Heart left ventricle (tissue), 16 donors: Measurements from ENCODE around the gene ARHGEF7. TPM values are rescaled to one million over a fixed set of nuclear protein-coding genes. Genes with fewer than 3 reads are reported as not detected.
A peak's percentile ranks its signal among the peaks of the same experiment; 100 is the strongest.

Experiments used
- ATAC-seq, 4 donors: fragments of 200-7000 bp; cut with Tn5 transposase; one replicate each; pipeline ENCODE4 v1.9.1; 2020 to 2022; ENCODE audit warnings: moderate library complexity in 4 of 4, mild to moderate bottlenecking in 3 of 4, moderate number of reproducible peaks in 1 of 4
- DNase-seq, 5 donors: peaks; one replicate each; pipeline ENCODE4 v3.0.0-alpha.2; 2020
- H3K27ac ChIP-seq, 12 donors: fragments of 200-600 bp; sonication (generic) in 4 of 12; one replicate each; pipeline versions ENCODE4 v1.5.0 to v1.8.0; 2016 to 2022; ENCODE audit warnings: mild to moderate bottlenecking in 2 of 12
- H3K27me3 ChIP-seq, 9 donors: fragments of 200-600 bp; sonication (generic) in 2 of 9; one replicate each; pipeline versions ENCODE4 v1.5.1 to v1.8.0; 2016 to 2022; ENCODE audit warnings: mild to moderate bottlenecking in 3 of 9
- H3K36me3 ChIP-seq, 9 donors: fragments of 200-600 bp; sonication (generic) in 2 of 9; one replicate each; pipeline versions ENCODE4 v1.5.0 to v1.8.0; 2018 to 2022; ENCODE audit warnings: mild to moderate bottlenecking in 2 of 9
- H3K4me1 ChIP-seq, 12 donors: fragments of 200-600 bp; sonication (generic) in 4 of 12; one replicate each; pipeline versions ENCODE4 v1.5.0 to v1.8.0; 2016 to 2022; ENCODE audit warnings: mild to moderate bottlenecking in 3 of 12
- H3K4me3 ChIP-seq, 12 donors: fragments of 200-600 bp; sonication (generic) in 4 of 12; one replicate each; pipeline versions ENCODE4 v1.5.0 to v1.8.0; 2017 to 2022; ENCODE audit warnings: mild to moderate bottlenecking in 9 of 12, moderate library complexity in 4 of 12
- H3K9me3 ChIP-seq, 12 donors: fragments of 200-600 bp; sonication (generic) in 4 of 12; one replicate each; pipeline versions ENCODE4 v1.5.0 to v1.8.0; 2016 to 2022; ENCODE audit warnings: mild to moderate bottlenecking in 1 of 12
- POLR2A ChIP-seq, 2 donors: fragments of 450-650 bp; IDR thresholded peaks; one replicate each; pipeline ENCODE4 v1.6.1; 2017; ENCODE audit warnings: antibody characterized with exemption in 2 of 2, mild to moderate bottlenecking in 2 of 2, moderate library complexity in 2 of 2
- WGBS, 4 donors: extraction: QIAGEN DNeasy Blood & Tissue Kit in 2 of 4; methylation state at CpG; one replicate each; pipeline versions ENCODE4 v1.1.5 to v1.1.7; 2013 to 2018; 5-methylcytosine and 5-hydroxymethylcytosine counted together
- intact Hi-C, 10 donors: fragments of 100-400 bp; cut with DNase I; formaldehyde crosslinking; loops; one replicate each; pipeline versions ENCODE4 v1.11.1 to v1.14.2; 2022
- polyA plus RNA-seq, 2 donors: library from polyadenylated mRNA; stranded (reverse); fragments of 200-250 nt; gene quantifications; one replicate each; pipeline ENCODE4 v1.2.3, GENCODE V29; 2013
- total RNA-seq, 9 donors: library from RNA; depleted of rRNA in 2 of 9; stranded (reverse); fragments of >200 nt in 2 of 9; fragmentation: NEBNext Ultra II Directional in 3 of 9; extraction: Animal tissue kit (Norgen Biotek cat#: 25700) in 3 of 9; gene quantifications; one replicate each; pipeline versions ENCODE4 v1.1.0 to v1.2.4, GENCODE V29; 2016 to 2023
- TF ChIP-seq, protein P1 (sequence below), 12 donors: fragments of 200-600 bp; sonication (generic) in 4 of 12; IDR thresholded peaks; one replicate each; pipeline versions ENCODE4 v1.5.0 to v1.8.0; 2018 to 2022; ENCODE audit warnings: antibody characterized with exemption in 12 of 12, mild to moderate bottlenecking in 5 of 12
- donor health status: ischemic (EF 13 %, LVEDD 7.1; RV severe dilation, severe dysfunction).
- donor health status: healthy with polysubstance abuse.
- donor health status: DM: no; HTN: yes; CAD: no.
- donor health status: DM: no; HTN: no; CAD: no.
- donor health status: ischemic (EF 25% LVEDD 6.9; RV normal size, moderate dysfunction).
- donor health status: ischemic (EF 25% LVEDD 5.7; RV mildly dilated, moderate dysfunction).
- donor health status: healthy.
- donor health status: DM: yes; HTN: yes; CAD: no.
- donor health status: ischemic (EF 35%, LVEDD 5.7; RV mildly dilated, moderate dysfunction).
- donor health status: nonischemic (EF 11% LVEDD 7.7; RV severe dilation, severe dysfunction).
- donor health status: DM: yes; HTN: yes; CAD: no.
- donor health status: PGD.
- donor health status: ischemic (EF 29% LVEDD 5.4; RV normal size, mild dysfunction).
- donor health status: nonischemic (EF 23%, LVEDD 6.1; RV moderate dilation, normal function).

The ARHGEF7 gene
- total and polyA plus RNA-seq, 11 donors = 16.6 to 60.9 (median 37.5) TPM

DNA sequence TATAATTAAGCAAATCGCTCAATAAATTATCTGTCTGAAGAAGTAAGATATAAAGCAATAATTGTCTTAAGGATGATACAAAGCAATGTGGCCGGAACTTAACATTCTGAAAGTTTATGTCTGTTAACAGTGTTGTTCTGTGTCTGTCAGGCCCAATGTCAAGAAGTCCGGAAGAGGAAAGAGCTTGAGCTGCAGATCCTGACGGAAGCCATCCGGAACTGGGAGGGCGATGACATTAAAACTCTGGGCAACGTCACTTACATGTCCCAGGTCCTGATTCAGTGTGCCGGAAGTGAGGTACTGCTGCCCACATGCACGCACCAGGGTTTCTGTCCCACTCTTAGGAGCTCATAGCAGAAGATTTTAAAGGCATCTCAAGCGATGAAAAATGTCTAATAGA is 160.3 kb downstream of the ARHGEF7 start:
- intact Hi-C loops = loop anchor here in 1 of 10 donors (10.0 kb wide), 1 partner anchor 121 kb away; no protein-coding TSS in a partner anchor
- Histone ChIP-seq H3K27me3 (no peaks in the 10 kb centered on the region), H3K9me3 (no peaks in the 10 kb centered on the region), H3K4me3 (no peak overlapping the region), H3K27ac (no peak overlapping the region), H3K4me1 (peaks cover 0 to 44% (median 26%) of the 10 kb centered on the region in 12 donors), H3K36me3 (peaks cover 0 to 92% (median 64%) of the 10 kb centered on the region in 9 donors)
- TF ChIP-seq, protein P1, sequence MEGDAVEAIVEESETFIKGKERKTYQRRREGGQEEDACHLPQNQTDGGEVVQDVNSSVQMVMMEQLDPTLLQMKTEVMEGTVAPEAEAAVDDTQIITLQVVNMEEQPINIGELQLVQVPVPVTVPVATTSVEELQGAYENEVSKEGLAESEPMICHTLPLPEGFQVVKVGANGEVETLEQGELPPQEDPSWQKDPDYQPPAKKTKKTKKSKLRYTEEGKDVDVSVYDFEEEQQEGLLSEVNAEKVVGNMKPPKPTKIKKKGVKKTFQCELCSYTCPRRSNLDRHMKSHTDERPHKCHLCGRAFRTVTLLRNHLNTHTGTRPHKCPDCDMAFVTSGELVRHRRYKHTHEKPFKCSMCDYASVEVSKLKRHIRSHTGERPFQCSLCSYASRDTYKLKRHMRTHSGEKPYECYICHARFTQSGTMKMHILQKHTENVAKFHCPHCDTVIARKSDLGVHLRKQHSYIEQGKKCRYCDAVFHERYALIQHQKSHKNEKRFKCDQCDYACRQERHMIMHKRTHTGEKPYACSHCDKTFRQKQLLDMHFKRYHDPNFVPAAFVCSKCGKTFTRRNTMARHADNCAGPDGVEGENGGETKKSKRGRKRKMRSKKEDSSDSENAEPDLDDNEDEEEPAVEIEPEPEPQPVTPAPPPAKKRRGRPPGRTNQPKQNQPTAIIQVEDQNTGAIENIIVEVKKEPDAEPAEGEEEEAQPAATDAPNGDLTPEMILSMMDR (IDR thresholded peaks at IDR 0.05) = no peak
- no peak for TF ChIP-seq POLR2A (IDR thresholded peaks at IDR 0.05)
- ATAC-seq = peak in 1 of 4 donors; percentile 13
- 59 to 69% (median 62%) methylated on average over 10 of the region's 10 CpGs for WGBS, 4 donors
- DNase-seq = no peak

DNA sequence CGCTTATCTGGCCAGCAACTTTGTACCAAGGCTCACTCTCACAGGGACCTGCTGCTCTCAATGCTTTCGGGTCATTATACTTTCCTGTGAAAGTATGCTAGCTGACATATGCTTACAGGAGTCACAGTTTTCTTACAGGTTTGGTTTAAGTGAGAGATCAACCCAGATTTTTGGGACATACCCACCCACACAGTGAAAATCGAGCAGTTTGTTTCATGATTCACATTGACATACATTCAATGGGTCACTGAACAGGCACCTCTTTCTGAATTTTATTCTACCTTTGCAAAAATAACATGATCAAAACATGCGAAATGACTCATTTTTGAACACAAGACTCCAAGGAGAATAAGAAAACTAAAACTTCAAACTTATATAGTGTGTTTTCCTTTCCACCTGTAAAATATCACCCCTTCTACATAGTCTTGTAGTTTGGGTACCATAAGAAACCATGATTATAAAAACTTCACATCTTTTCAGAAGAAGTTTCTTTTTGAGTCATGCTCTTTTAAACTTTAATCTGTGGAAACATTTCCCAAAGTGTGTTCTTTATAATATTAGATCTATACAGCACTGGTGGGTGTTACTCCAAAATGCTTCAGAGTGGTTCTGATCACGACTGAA is 161.0 kb downstream of the ARHGEF7 start:
- no peak for DNase-seq
- ATAC-seq = no peak
- H3K27ac ChIP-seq = no peak overlapping the region
- H3K4me3 ChIP-seq = no peak overlapping the region
- no peaks in the 10 kb centered on the region for H3K27me3 ChIP-seq
- H3K9me3 ChIP-seq = no peaks in the 10 kb centered on the region
- WGBS, 4 donors = 88 to 94% (median 92%) methylated on average over 5 of the region's 5 CpGs
- TF ChIP-seq POLR2A (IDR thresholded peaks at IDR 0.05) = no peak
- TF ChIP-seq, protein P1 (IDR thresholded peaks at IDR 0.05) = no peak
- intact Hi-C loops = loop anchor here in 1 of 10 donors (10.0 kb wide), 1 partner anchor 121 kb away; no protein-coding TSS in a partner anchor
- peaks cover 0 to 47% (median 26%) of the 10 kb centered on the region in 12 donors for H3K4me1 ChIP-seq
- H3K36me3 ChIP-seq = peaks cover 0 to 94% (median 71%) of the 10 kb centered on the region in 9 donors

DNA sequence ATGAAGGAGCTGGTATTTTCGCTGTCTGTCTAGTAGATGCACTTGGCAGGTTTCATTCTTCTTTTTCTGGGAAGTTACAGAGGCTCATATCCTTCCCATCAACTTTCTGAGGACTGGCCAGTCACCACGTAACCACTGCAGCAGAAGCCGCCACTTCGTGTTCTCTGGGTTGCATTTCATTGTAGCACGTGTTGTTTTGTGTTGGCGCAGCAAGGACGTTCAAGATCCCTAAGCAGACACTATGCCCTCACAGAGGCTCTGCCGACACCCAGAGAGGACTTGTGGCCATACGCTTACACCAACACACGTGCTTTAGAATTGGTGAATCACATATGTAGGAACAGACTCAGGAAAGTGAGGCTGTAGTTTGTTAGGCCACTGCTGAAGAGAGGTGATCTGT is 163.1 kb downstream of the ARHGEF7 start:
- no peak overlapping the region for H3K4me3 ChIP-seq
- DNase-seq (no peak), ATAC-seq (peak; percentile 41 to 71 (median 45))
- intact Hi-C loops = loop anchor here in 1 of 10 donors (10.0 kb wide), 1 partner anchor 123 kb away; no protein-coding TSS in a partner anchor
- TF ChIP-seq, protein P1 (IDR thresholded peaks at IDR 0.05) = no peak
- TF ChIP-seq POLR2A (IDR thresholded peaks at IDR 0.05) = no peak
- H3K4me1 ChIP-seq = peaks cover 11 to 56% (median 37%) of the 10 kb centered on the region in 12 donors
- H3K9me3 ChIP-seq = no peaks in the 10 kb centered on the region
- peak overlapping the region; percentile 1 to 83 (median 71) for H3K27ac ChIP-seq
- no peaks in the 10 kb centered on the region for H3K27me3 ChIP-seq
- peaks cover 0 to 91% (median 78%) of the 10 kb centered on the region in 9 donors for H3K36me3 ChIP-seq
- WGBS, 4 donors = 62 to 75% (median 71%) methylated on average over 10 of the region's 10 CpGs
